ENCODE data around the gene SEPTIN5. TPM values are rescaled to one million over a fixed set of nuclear protein-coding genes. Genes with fewer than 3 reads are reported as not detected.
A peak's percentile ranks its signal among the peaks of the same experiment; 100 is the strongest.

The SEPTIN5 gene
- polyA plus RNA-seq, 1 experiment: 13.1 TPM

DNA sequence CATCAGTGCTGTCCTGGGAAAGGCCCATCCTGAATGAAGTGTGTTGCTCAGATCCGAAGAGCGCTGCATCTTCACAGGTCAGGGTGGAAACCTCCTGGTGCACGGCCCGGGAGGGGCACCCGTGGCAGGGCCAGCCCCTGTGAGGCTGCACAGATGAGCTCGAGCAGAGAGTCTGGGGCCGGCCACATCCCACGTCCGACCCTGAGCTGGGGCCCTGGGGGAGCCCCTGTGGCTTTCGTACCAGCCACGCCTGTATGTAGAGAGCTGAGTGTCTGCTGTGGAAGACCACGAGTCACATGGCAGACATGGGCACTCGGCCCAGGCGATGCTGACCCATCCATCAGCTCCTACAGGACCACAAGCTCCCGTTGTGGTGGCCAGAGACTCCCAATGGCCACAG is 24.9 kb upstream of the SEPTIN5 start:
- H3K27me3 ChIP-seq (ENCODE audit: control insufficient read depth, insufficient read depth, low read length): peaks cover 25% of the 10 kb centered on the region
- H3K9me3 ChIP-seq (ENCODE audit: control insufficient read depth, insufficient read depth, low read length): no peaks in the 10 kb centered on the region; the same call in 1 of the 2 replicates
- no peak for TF ChIP-seq CTCF (IDR thresholded peaks at IDR 0.05; ENCODE audit: low read depth, low read length)
- ChIA-PET POLR2A (no interaction called here), CTCF (interaction anchor here (1.0 to 1.2 kb wide), 3 partner anchors 10 to 14 kb away, joined by 3 to 5 read pairs (median 3); no protein-coding TSS in a partner anchor)
- H3K4me3 ChIP-seq (ENCODE audit: low read depth, low read length): no peak overlapping the region
- H3K27ac ChIP-seq (ENCODE audit: low read depth, low read length): no peak overlapping the region
- no peak for DNase-seq (ENCODE audit: low read depth, low spot score)

DNA sequence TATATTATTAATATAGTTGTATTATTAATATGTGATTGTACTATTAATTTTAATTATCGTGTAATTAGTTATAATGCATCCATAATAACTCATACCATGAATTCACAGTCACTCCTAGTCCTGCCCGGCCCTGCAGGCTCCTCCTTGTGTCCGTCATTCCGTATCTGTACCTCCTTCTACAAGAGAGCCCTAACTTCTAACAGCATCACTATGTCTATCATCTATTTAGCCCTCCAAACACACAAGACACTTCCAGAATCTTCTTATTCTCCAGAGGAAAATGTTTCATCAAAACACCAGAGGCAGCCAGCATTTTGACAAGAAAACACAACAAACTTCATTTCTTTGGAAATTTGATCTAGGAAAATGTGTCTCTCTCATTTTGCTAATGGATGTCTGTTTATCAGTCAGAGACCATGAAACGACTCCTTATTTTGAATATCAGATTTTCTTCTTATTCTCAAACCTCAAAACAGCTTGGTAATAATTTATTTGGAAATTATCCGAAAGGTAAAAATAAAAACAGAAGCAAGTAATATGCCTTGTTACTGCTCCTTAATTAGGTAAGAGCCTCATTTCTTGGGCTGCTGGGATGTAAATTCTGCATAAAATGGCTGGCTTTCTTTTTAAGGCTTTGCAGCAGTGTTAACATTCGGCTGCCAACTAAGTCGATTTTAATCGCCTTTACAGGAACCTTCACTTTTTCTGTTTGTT is 23.1 kb upstream of the SEPTIN5 start:
- ChIA-PET POLR2A (no interaction called here), CTCF (no interaction called here)
- Histone ChIP-seq H3K4me3 (ENCODE audit: low read depth, low read length) (peak overlapping the region; percentile 45), H3K9me3 (ENCODE audit: control insufficient read depth, insufficient read depth, low read length) (peaks cover 5% of the 10 kb centered on the region; the same call in 1 of the 2 replicates), H3K27me3 (ENCODE audit: control insufficient read depth, insufficient read depth, low read length) (peaks cover 22% of the 10 kb centered on the region), H3K27ac (ENCODE audit: low read depth, low read length) (no peak overlapping the region)
- no peak for TF ChIP-seq CTCF (IDR thresholded peaks at IDR 0.05; ENCODE audit: low read depth, low read length)
- no peak for DNase-seq (ENCODE audit: low read depth, low spot score)

DNA sequence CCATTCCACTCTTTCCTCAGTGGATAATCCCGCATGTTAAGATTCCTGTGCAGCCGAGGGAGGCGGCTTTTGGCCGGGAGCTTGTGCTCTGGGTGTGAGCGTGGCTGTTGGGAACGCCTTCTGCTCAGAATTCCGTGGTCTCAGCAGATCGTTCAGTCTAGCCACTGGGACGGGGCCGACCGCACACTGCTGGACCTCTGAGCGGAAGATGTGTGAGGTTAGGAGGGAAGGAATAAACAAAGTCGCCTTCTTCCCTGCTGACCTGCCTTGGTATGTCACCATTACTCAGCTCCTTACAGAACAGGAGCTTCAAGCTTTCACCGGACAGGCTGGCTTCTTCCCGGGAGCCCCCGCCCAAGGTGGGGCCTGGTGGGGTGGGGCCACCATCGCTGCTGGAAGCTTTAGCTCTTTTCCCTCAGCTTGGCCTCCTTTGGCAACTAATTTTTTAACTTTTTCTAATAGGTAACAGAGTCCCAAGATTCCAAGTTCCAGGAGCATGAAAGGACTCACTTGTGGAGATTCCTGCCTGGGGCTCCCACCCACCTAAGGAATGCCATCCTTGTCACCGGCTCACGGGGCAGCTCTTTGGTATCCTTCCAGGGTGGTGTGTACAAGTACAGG is 22.5 kb upstream of the SEPTIN5 start:
- ChIA-PET POLR2A (no interaction called here), CTCF (no interaction called here)
- no peak for TF ChIP-seq CTCF (IDR thresholded peaks at IDR 0.05; ENCODE audit: low read depth, low read length)
- peaks cover 5% of the 10 kb centered on the region; the same call in 1 of the 2 replicates for H3K9me3 ChIP-seq (ENCODE audit: control insufficient read depth, insufficient read depth, low read length)
- H3K27me3 ChIP-seq (ENCODE audit: control insufficient read depth, insufficient read depth, low read length): peaks cover 17% of the 10 kb centered on the region
- peak; percentile 26 for DNase-seq (ENCODE audit: low read depth, low spot score)
- H3K4me3 ChIP-seq (ENCODE audit: low read depth, low read length): peak overlapping the region; percentile 45
- H3K27ac ChIP-seq (ENCODE audit: low read depth, low read length): peak overlapping the region; percentile 47

DNA sequence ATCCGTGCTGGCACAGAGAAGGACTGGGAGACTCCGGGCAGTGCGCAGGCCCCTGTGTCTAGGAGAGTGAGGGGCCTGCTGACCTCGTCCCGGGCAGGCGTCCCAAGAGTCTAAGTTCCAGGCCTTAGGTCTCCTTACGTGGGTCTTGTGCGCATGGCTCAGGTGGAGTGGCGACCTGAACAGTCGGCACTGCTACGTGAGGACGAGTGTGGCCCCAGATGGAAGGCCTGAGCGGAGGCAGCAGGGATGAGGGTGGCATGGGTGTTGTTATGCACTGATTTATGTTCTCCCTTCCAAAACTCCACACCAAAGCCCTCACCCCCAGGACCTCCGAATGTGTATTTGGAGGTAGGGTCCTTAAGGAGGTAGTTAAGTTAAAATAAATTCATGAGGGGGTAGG is 20.7 kb upstream of the SEPTIN5 start:
- DNase-seq (ENCODE audit: low read depth, low spot score): no peak
- POLR2A ChIA-PET: no interaction called here

More for the DNA sequence above, 20.7 kb upstream of the SEPTIN5 start:
- Histone ChIP-seq H3K4me3 (ENCODE audit: low read depth, low read length) (no peak overlapping the region), H3K27me3 (ENCODE audit: control insufficient read depth, insufficient read depth, low read length) (peaks cover 3% of the 10 kb centered on the region), H3K27ac (ENCODE audit: low read depth, low read length) (no peak overlapping the region), H3K9me3 (ENCODE audit: control insufficient read depth, insufficient read depth, low read length) (peaks cover 5% of the 10 kb centered on the region; the same call in 1 of the 2 replicates)
- CTCF ChIA-PET: no interaction called here
- no peak for TF ChIP-seq CTCF (IDR thresholded peaks at IDR 0.05; ENCODE audit: low read depth, low read length)

All from AG04450 (cell line).